H1 (cell line): ENCODE measurements around the gene RASGEF1B. TPM values are rescaled to one million over a fixed set of nuclear protein-coding genes. Genes with fewer than 3 reads are reported as not detected.

ENCODE experiments used
- CTCF ChIA-PET: fragments of 300-600 bp; sonication (Branson Sonifier 250); formaldehyde crosslinking; loops from one replicate; lab custom pipeline; 2021; ENCODE audit not compliant: partially characterized antibody; lab: Charles Lee
- POLR2A ChIA-PET: fragments of 300-600 bp; sonication (Branson Sonifier 250); formaldehyde crosslinking; loops from one replicate; lab custom pipeline; 2021; ENCODE audit warnings: inconsistent platforms; ENCODE audit not compliant: partially characterized antibody; lab: Charles Lee
- DNase-seq, 2 experiments: peaks; one replicate each; pipeline versions ENCODE4 v3.0.0 to v3.0.0-alpha.2; 2010 to 2022; ENCODE audit warnings: low spot score in 2 of 2, low read depth in 1 of 2, mixed read lengths in 1 of 2
- FAIRE-seq: peaks from 2 replicates; lab custom pipeline; 2011; peaks lifted over from hg19 to GRCh38; lab: Jason Lieb, UNC
- H2AFZ ChIP-seq: 2 replicates; pipeline ENCODE4 v1.8.1; 2012; ENCODE audit warnings: low read length, inconsistent platforms
- H2AK5ac ChIP-seq: 2 replicates; pipeline ENCODE4 v1.6.1; 2013; ENCODE audit warnings: low read depth, low read length
- H2BK120ac ChIP-seq: replicated peaks from 2 replicates; pipeline ENCODE3; 2013; ENCODE audit warnings: low read depth, low read length, inconsistent platforms
- H2BK12ac ChIP-seq: 2 replicates; pipeline ENCODE4 v1.6.1; 2013; ENCODE audit warnings: low read depth, low read length
- H2BK15ac ChIP-seq: 2 replicates; pipeline ENCODE4 v1.6.1; 2013; ENCODE audit warnings: low read length
- H2BK20ac ChIP-seq: 2 replicates; pipeline ENCODE4 v1.6.1; 2013; ENCODE audit warnings: low read length
- H2BK5ac ChIP-seq: 2 replicates; pipeline ENCODE4 v1.6.1; 2013; ENCODE audit warnings: low read depth, low read length
- H3K14ac ChIP-seq: 2 replicates; pipeline ENCODE4 v1.6.1; 2013; ENCODE audit warnings: inconsistent platforms; ENCODE audit not compliant: insufficient read length
- H3K18ac ChIP-seq: 2 replicates; pipeline ENCODE4 v1.6.1; 2013; ENCODE audit warnings: low read length; ENCODE audit errors: extremely low read depth
- H3K23ac ChIP-seq: 2 replicates; pipeline ENCODE4 v1.6.1; 2013; ENCODE audit warnings: inconsistent platforms; ENCODE audit not compliant: insufficient read length
- H3K23me2 ChIP-seq: 2 replicates; pipeline ENCODE4 v1.6.1; 2013; ENCODE audit warnings: low read depth, low read length
- H3K27ac ChIP-seq: 2 replicates; pipeline ENCODE4 v1.6.1; 2011; ENCODE audit warnings: low read depth, low read length, inconsistent platforms
- H3K27me3 ChIP-seq, 4 experiments: replicated peaks in 1 of 4; 1 replicate in 1 of 4; 2 replicates in 3 of 4; pipeline versions ENCODE4 v1.6.1 to v1.8.1; 2011 to 2013; ENCODE audit warnings: low read length in 3 of 4, mild to moderate bottlenecking in 3 of 4, inconsistent platforms in 2 of 4, mixed read lengths in 2 of 4, moderate library complexity in 1 of 4; ENCODE audit not compliant: control insufficient read depth in 3 of 4, insufficient read depth in 3 of 4; ENCODE audit errors: extremely low read depth in 1 of 4
- H3K36me3 ChIP-seq, 4 experiments: 2 replicates each; pipeline versions ENCODE4 v1.6.1 to v1.8.1; 2011 to 2013; ENCODE audit warnings: mild to moderate bottlenecking in 4 of 4, low read length in 3 of 4, moderate library complexity in 2 of 4, control low read depth in 1 of 4, inconsistent platforms in 1 of 4; ENCODE audit not compliant: insufficient read depth in 4 of 4, control insufficient read depth in 2 of 4
- H3K4ac ChIP-seq: replicated peaks from 2 replicates; pipeline ENCODE3; 2013; ENCODE audit warnings: low read length, low read depth, mixed read lengths, inconsistent platforms; ENCODE audit not compliant: insufficient read length
- H3K4me1 ChIP-seq, 4 experiments: replicated peaks in 1 of 4; 1 replicate in 1 of 4; 2 replicates in 3 of 4; pipeline versions ENCODE4 v1.6.1 to v1.8.1; 2011 to 2013; ENCODE audit warnings: low read length in 3 of 4, inconsistent platforms in 2 of 4, mixed read lengths in 1 of 4; ENCODE audit not compliant: insufficient read depth in 4 of 4, control insufficient read depth in 3 of 4
- H3K4me2 ChIP-seq, 2 experiments: 2 replicates each; pipeline versions ENCODE4 v1.6.1 to v1.8.1; 2011 to 2013; ENCODE audit warnings: low read depth in 2 of 2, low read length in 2 of 2, control low read depth in 1 of 2, inconsistent platforms in 1 of 2, mild to moderate bottlenecking in 1 of 2; ENCODE audit not compliant: insufficient read depth in 1 of 2
- H3K4me3 ChIP-seq, 4 experiments: fragments of 200-600, 300-600 bp in 1 of 4; sonication (generic), shearing (Covaris generic), sonication (Bioruptor Twin) in 1 of 4; 2 replicates each; pipeline versions ENCODE4 v1.5.1 to v1.8.1; 2011 to 2016; ENCODE audit warnings: low read length in 4 of 4, low read depth in 3 of 4, control low read depth in 2 of 4, inconsistent platforms in 2 of 4, mild to moderate bottlenecking in 2 of 4, mixed read lengths in 1 of 4, moderate library complexity in 1 of 4; ENCODE audit not compliant: insufficient read depth in 2 of 4; ENCODE audit errors: extremely low read depth in 1 of 4
- H3K56ac ChIP-seq: replicated peaks from 2 replicates; pipeline ENCODE3; 2013; ENCODE audit warnings: low read depth, mild to moderate bottlenecking, mixed read lengths, low read length, inconsistent platforms; ENCODE audit not compliant: insufficient read length
- H3K79me1 ChIP-seq: 2 replicates; pipeline ENCODE4 v1.6.1; 2013; ENCODE audit warnings: low read depth, low read length, control low read depth
- H3K79me2 ChIP-seq, 2 experiments: 2 replicates each; pipeline versions ENCODE4 v1.6.1 to v1.8.1; 2012 to 2013; ENCODE audit warnings: low read length in 2 of 2, mild to moderate bottlenecking in 2 of 2, inconsistent platforms in 1 of 2; ENCODE audit not compliant: insufficient read depth in 2 of 2, control insufficient read depth in 1 of 2
- H3K9ac ChIP-seq, 4 experiments: replicated peaks in 1 of 4; 1 replicate in 1 of 4; 2 replicates in 3 of 4; pipeline versions ENCODE4 v1.6.1 to v1.8.1; 2011 to 2013; ENCODE audit warnings: low read depth in 3 of 4, low read length in 3 of 4, control low read depth in 2 of 4, mild to moderate bottlenecking in 2 of 4, moderate library complexity in 2 of 4, inconsistent platforms in 1 of 4; ENCODE audit errors: extremely low read depth in 1 of 4
- H3K9me3 ChIP-seq, 2 experiments: 2 replicates each; pipeline versions ENCODE4 v1.6.1 to v1.8.1; 2012 to 2013; ENCODE audit warnings: mild to moderate bottlenecking in 2 of 2, moderate library complexity in 2 of 2, control low read depth in 1 of 2, inconsistent platforms in 1 of 2, low read depth in 1 of 2, low read length in 1 of 2, mixed read lengths in 1 of 2; ENCODE audit not compliant: insufficient read depth in 2 of 2
- H4K20me1 ChIP-seq, 2 experiments: replicated peaks in 1 of 2; 2 replicates each; pipeline versions ENCODE3 to v1.8.1; 2011 to 2013; ENCODE audit warnings: inconsistent platforms in 2 of 2, low read length in 2 of 2, mild to moderate bottlenecking in 1 of 2; ENCODE audit not compliant: insufficient read depth in 2 of 2, control insufficient read depth in 1 of 2
- H4K5ac ChIP-seq: 2 replicates; pipeline ENCODE4 v1.6.1; 2013; ENCODE audit warnings: low read length, low read depth, mixed read lengths, inconsistent platforms; ENCODE audit not compliant: insufficient read length
- H4K8ac ChIP-seq: 2 replicates; pipeline ENCODE4 v1.8.0; 2013; ENCODE audit warnings: mild to moderate bottlenecking, moderate library complexity, low read length, inconsistent platforms; ENCODE audit not compliant: insufficient read depth; ENCODE audit errors: extremely low read depth
- H4K91ac ChIP-seq: replicated peaks from 2 replicates; pipeline ENCODE3; 2013; ENCODE audit warnings: low read length, mixed read lengths, inconsistent platforms; ENCODE audit not compliant: insufficient read length
- RAD21 ChIP-seq, 2 experiments: IDR thresholded peaks in 1 of 2; conservative IDR thresholded peaks in 1 of 2; 2 replicates each; pipeline ENCODE4 v1.6.1; 2011; ENCODE audit warnings: low read depth in 2 of 2, low read length in 2 of 2, improper control_type of control experiment in 1 of 2, inconsistent platforms in 1 of 2, mild to moderate bottlenecking in 1 of 2, moderate library complexity in 1 of 2
- TAF7 ChIP-seq: optimal IDR thresholded peaks from 2 replicates; pipeline ENCODE3; 2011; ENCODE audit warnings: low read depth, mild to moderate bottlenecking, inconsistent platforms, low read length, moderate library complexity, borderline replicate concordance
- ZNF274 ChIP-seq: IDR thresholded peaks from 2 replicates; pipeline ENCODE4 v1.7.0; 2012; ENCODE audit warnings: low read length, borderline replicate concordance; ENCODE audit errors: extremely low read depth
- WGBS, 2 experiments: shearing (Covaris generic) in 1 of 2; methylation state at CpG; one replicate each; pipeline versions ENCODE4 v1.1.6 to v1.1.7; 2013 to 2015; ENCODE audit warnings: low lambda C conversion rate in 2 of 2, mixed read lengths in 2 of 2, inconsistent platforms in 1 of 2, low coverage in 1 of 2, missing lambda C conversion rate in 1 of 2; ENCODE audit not compliant: insufficient replicate concordance in 2 of 2, insufficient coverage in 1 of 2, insufficient read length in 1 of 2; ENCODE audit errors: extremely low coverage in 1 of 2, missing lambda C conversion rate in 1 of 2; 5-methylcytosine and 5-hydroxymethylcytosine counted together
- polyA plus RNA-seq, 7 experiments: library from polyadenylated mRNA; depleted of rRNA in 3 of 7; stranded (reverse) in 5 of 7; unstranded in 2 of 7; fragments of >200 nt in 5 of 7; fragments of 200-250 nt in 2 of 7; gene quantifications; 1 replicate in 5 of 7; 2 replicates in 1 of 7; 4 replicates in 1 of 7; pipeline versions ENCODE4 v1.2.1 to v1.2.3, GENCODE V29; 2011 to 2013; ENCODE audit warnings: missing spikeins in 2 of 7, mixed read lengths in 2 of 7
- total RNA-seq: library from RNA; stranded (reverse); fragmentation: NEBNext Ultra II Directional; extraction: Animal tissue kit (Norgen Biotek cat#: 25700); gene quantifications from 2 replicates; pipeline ENCODE4 v1.2.1, GENCODE V29; 2021

The RASGEF1B gene
- total and polyA plus RNA-seq, 2 of the 8 experiments (the other 6 are each of a cell fraction or from before 2014, with no cell fraction given): 1.6 to 4.7 TPM

- no peak for FAIRE-seq
- POLR2A ChIA-PET: no interaction called here
These were observed 33.4 kb upstream of the RASGEF1B start for GRCh38 chr4:81505004-81505598.

More at GRCh38 chr4:81505004-81505598, 33.4 kb upstream of the RASGEF1B start:
- Histone ChIP-seq H3K18ac (no peak overlapping the region), H3K56ac (no peak overlapping the region), H4K91ac (no peak overlapping the region), H3K4me3 (no peak overlapping the region), H2BK15ac (no peak overlapping the region), H4K20me1 (no peaks in the 10 kb centered on the region), H3K4me1 (no peaks in the 10 kb centered on the region), H3K14ac (no peak overlapping the region), H2BK5ac (no peak overlapping the region), H3K23me2 (peaks cover 4% of the 10 kb centered on the region; the same call in 1 of the 2 replicates), H4K5ac (no peak overlapping the region), H3K4me2 (no peak overlapping the region), H3K9me3 (no peaks in the 10 kb centered on the region), H2BK12ac (no peak overlapping the region), H3K27ac (no peak overlapping the region), H2AK5ac (no peak overlapping the region), H3K79me1 (no peaks in the 10 kb centered on the region), H3K79me2 (no peaks in the 10 kb centered on the region), H3K36me3 (no peaks in the 10 kb centered on the region; a peak in 1 of 8 replicates), H3K23ac (no peak overlapping the region), H3K4ac (no peak overlapping the region), H4K8ac (no peak overlapping the region), H3K27me3 (no peaks in the 10 kb centered on the region), H2BK120ac (no peak overlapping the region), H2AFZ (no peak overlapping the region), H3K9ac (no peak overlapping the region), H2BK20ac (no peak overlapping the region)
- no peak for DNase-seq
- TF ChIP-seq TAF7: no peak
- TF ChIP-seq ZNF274: no peak
- no peak for TF ChIP-seq RAD21 (IDR thresholded peaks at IDR 0.05 in 1 of 2, conservative IDR thresholded peaks at IDR 0.05 in 1 of 2; ENCODE audit: low read depth in 2 of 2, low read length in 2 of 2)
- CTCF ChIA-PET: interaction anchor here (0.6 to 1.0 kb wide), 3 partner anchors 38 to 525 kb away, joined by 3 read pairs; no protein-coding TSS in a partner anchor
- WGBS, 2 experiments: 91% methylated on average over 8 of the region's 8 CpGs; no CpG with 5 or more reads in 1 of the 2 experiments
